Endothelial cell of umbilical vein (primary cell): ENCODE data around the gene NPC1L1. TPM values are rescaled to one million over a fixed set of nuclear protein-coding genes. Genes with fewer than 3 reads are reported as not detected.

Source experiments
- BruUV-seq: library from RNA; stranded (reverse); fragments of 400-500 nt; replicated peaks from 2 replicates; lab custom pipeline; 2021; lab: Mats Ljungman, UMichigan
- CTCF ChIA-PET: fragments of 300-600, 350-600 bp; sonication (Branson Sonifier 250); formaldehyde crosslinking; loops from one replicate; lab custom pipeline; 2021; ENCODE audit warnings: antibody characterized with exemption, inconsistent platforms; lab: Charles Lee
- POLR2A ChIA-PET: fragments of 300-600, 350-600 bp; sonication (Branson Sonifier 250); formaldehyde crosslinking; loops from one replicate; lab custom pipeline; 2021; ENCODE audit warnings: antibody characterized with exemption, inconsistent platforms; lab: Charles Lee
- DNase-seq: peaks from one replicate; pipeline ENCODE4 v3.0.0-alpha.2; 2011; ENCODE audit warnings: low read depth, low spot score
- FAIRE-seq: peaks from 2 replicates; lab custom pipeline; 2011; peaks lifted over from hg19 to GRCh38; lab: Jason Lieb, UNC
- H2AFZ ChIP-seq: 2 replicates; pipeline ENCODE4 v1.6.0; 2012; ENCODE audit warnings: low read depth, low read length, control low read depth, inconsistent platforms
- H3K27ac ChIP-seq: 2 replicates; pipeline ENCODE4 v1.5.1; 2011; ENCODE audit warnings: low read depth, mild to moderate bottlenecking, control low read depth, low read length, moderate library complexity; ENCODE audit not compliant: insufficient read depth
- H3K27me3 ChIP-seq, 2 experiments: 2 replicates each; pipeline versions ENCODE4 v1.6.0 to v1.6.1; 2011; ENCODE audit warnings: low read length in 2 of 2, mixed read lengths in 1 of 2; ENCODE audit not compliant: control insufficient read depth in 2 of 2, insufficient read depth in 2 of 2
- H3K36me3 ChIP-seq, 2 experiments: 2 replicates in 1 of 2; 3 replicates in 1 of 2; pipeline ENCODE4 v1.5.1; 2011; ENCODE audit warnings: low read length in 2 of 2, mild to moderate bottlenecking in 1 of 2, moderate library complexity in 1 of 2; ENCODE audit not compliant: control insufficient read depth in 2 of 2, insufficient read depth in 2 of 2; ENCODE audit errors: extremely low read depth in 1 of 2
- H3K4me1 ChIP-seq: 3 replicates; pipeline ENCODE4 v1.5.1; 2011; ENCODE audit warnings: mild to moderate bottlenecking, low read length; ENCODE audit not compliant: control insufficient read depth, insufficient read depth; ENCODE audit errors: extremely low read depth
- H3K4me2 ChIP-seq: 2 replicates; pipeline ENCODE4 v1.6.1; 2011; ENCODE audit warnings: low read length, control low read depth, mixed read lengths; ENCODE audit not compliant: insufficient read depth
- H3K4me3 ChIP-seq, 3 experiments: fragments of 200-600 bp in 1 of 3; sonication (generic), shearing (Covaris generic) in 1 of 3; replicated peaks in 1 of 3; 2 replicates each; pipeline ENCODE4 v1.5.1; 2011 to 2016; ENCODE audit warnings: control low read depth in 3 of 3, low read length in 3 of 3, mild to moderate bottlenecking in 2 of 3, inconsistent platforms in 1 of 3, low read depth in 1 of 3, moderate library complexity in 1 of 3; ENCODE audit not compliant: insufficient read depth in 1 of 3
- H3K79me2 ChIP-seq: 2 replicates; pipeline ENCODE4 v1.6.0; 2012; ENCODE audit warnings: low read length, inconsistent platforms; ENCODE audit not compliant: control insufficient read depth, insufficient read depth
- H3K9ac ChIP-seq: replicated peaks from 2 replicates; pipeline ENCODE3; 2011; ENCODE audit warnings: low read length, control low read depth; ENCODE audit not compliant: insufficient read depth; ENCODE audit errors: extremely low read depth
- H3K9me1 ChIP-seq: replicated peaks from 3 replicates; pipeline ENCODE4 v1.6.0; 2011; ENCODE audit warnings: mild to moderate bottlenecking, low read length; ENCODE audit not compliant: control insufficient read depth, insufficient read depth; ENCODE audit errors: extremely low read depth
- H3K9me3 ChIP-seq: replicated peaks from 2 replicates; pipeline ENCODE4 v1.5.1; 2012; ENCODE audit warnings: low read length, inconsistent platforms; ENCODE audit not compliant: control insufficient read depth, insufficient read depth
- H4K20me1 ChIP-seq: replicated peaks from 2 replicates; pipeline ENCODE3; 2011; ENCODE audit warnings: mild to moderate bottlenecking, low read length; ENCODE audit not compliant: control insufficient read depth, insufficient read depth; ENCODE audit errors: extremely low read depth
- EZH2 ChIP-seq: IDR thresholded peaks from 2 replicates; pipeline ENCODE4 v1.6.1; 2012; ENCODE audit warnings: borderline replicate concordance, low read depth, mild to moderate bottlenecking, moderate library complexity, low read length, inconsistent platforms; ENCODE audit not compliant: severe bottlenecking
- FOS ChIP-seq: IDR thresholded peaks from 2 replicates; pipeline ENCODE4 v1.6.1; 2011; ENCODE audit warnings: mild to moderate bottlenecking, low read length, moderate library complexity, borderline replicate concordance; ENCODE audit not compliant: insufficient read depth
- GATA2 ChIP-seq: IDR thresholded peaks from 2 replicates; pipeline ENCODE4 v1.7.0; 2011; ENCODE audit warnings: low read depth, mild to moderate bottlenecking, moderate library complexity, mixed read lengths, low read length; ENCODE audit not compliant: insufficient read length, insufficient read depth
- JUN ChIP-seq: IDR thresholded peaks from 2 replicates; pipeline ENCODE4 v1.6.1; 2011; ENCODE audit warnings: borderline replicate concordance, low read depth; ENCODE audit not compliant: insufficient read length, insufficient read depth
- MYC ChIP-seq: IDR thresholded peaks from one replicate; pipeline ENCODE4 v1.6.1; 2011; ENCODE audit warnings: mild to moderate bottlenecking, low read depth, low read length
- POLR2A ChIP-seq: IDR thresholded peaks from 2 replicates; pipeline ENCODE4 v1.6.1; 2012; ENCODE audit warnings: low read depth, mild to moderate bottlenecking, control low read depth, low read length
- POLR2AphosphoS5 ChIP-seq: IDR thresholded peaks from 2 replicates; pipeline ENCODE4 v1.6.1; 2012; ENCODE audit warnings: low read depth, mild to moderate bottlenecking, control low read depth, low read length, moderate library complexity; ENCODE audit not compliant: insufficient read depth
- dilution Hi-C: fragments of 300-500 bp; cut with MboI; formaldehyde crosslinking; loops from one replicate; pipeline ENCODE4 v1.15.0; 2019; ENCODE audit warnings: low sequenced_read_pairs; ENCODE audit not compliant: extremely low pct_ligation_motif_present
- intact Hi-C: fragments of 100-400 bp; cut with micrococcal nuclease; formaldehyde crosslinking; loops from one replicate; pipeline ENCODE4 v1.10.0; 2022
- polyA plus RNA-seq, 4 experiments: library from polyadenylated mRNA; depleted of rRNA in 3 of 4; stranded (reverse) in 3 of 4; unstranded in 1 of 4; fragments of >200 nt; gene quantifications; 2 replicates each; pipeline versions ENCODE4 v1.2.1 to v1.2.3, GENCODE V29; 2011 to 2012; ENCODE audit warnings: missing spikeins in 1 of 4
- total RNA-seq: library from RNA; stranded (reverse); gene quantifications from 2 replicates; pipeline ENCODE4 v1.2.3, GENCODE V29; 2021
- TF ChIP-seq, protein P1 (sequence below): IDR thresholded peaks from 2 replicates; pipeline ENCODE4 v1.6.1; 2011; ENCODE audit not compliant: insufficient read depth, insufficient read length
- TF ChIP-seq, protein P2 (sequence below), 2 donors: IDR thresholded peaks; 1 replicate in 1 of 2; 2 replicates in 1 of 2; pipeline ENCODE4 v1.5.1; 2011; ENCODE audit warnings: low read length in 2 of 2, mild to moderate bottlenecking in 2 of 2, moderate library complexity in 2 of 2, control low read depth in 1 of 2, inconsistent platforms in 1 of 2, low read depth in 1 of 2; ENCODE audit not compliant: insufficient read depth in 1 of 2; ENCODE audit errors: extremely low read depth in 1 of 2

The NPC1L1 gene
- total and polyA plus RNA-seq, 2 donors (not counting 3 experiments of a cell fraction or from before 2014, with no cell fraction given), result not detected

DNA sequence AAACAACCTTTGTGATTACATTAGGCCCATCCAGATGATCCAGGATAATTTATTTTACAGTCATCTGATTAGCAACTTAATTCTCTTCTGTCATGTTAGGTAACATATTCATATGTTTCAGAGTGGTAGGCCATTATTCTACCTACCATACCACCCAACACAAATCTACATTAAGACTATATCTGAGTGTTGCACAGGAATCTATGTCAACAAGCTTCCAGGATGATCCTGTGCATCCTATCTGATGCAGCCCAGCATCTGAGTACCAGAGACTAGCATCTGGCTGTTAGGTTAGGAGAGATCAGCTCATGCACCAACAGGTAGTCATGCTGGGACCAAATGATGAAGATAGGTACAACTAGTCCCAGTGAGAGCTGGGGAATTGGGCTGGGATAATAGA is 33.9 kb upstream of the NPC1L1 start:
- TF ChIP-seq, protein P1, sequence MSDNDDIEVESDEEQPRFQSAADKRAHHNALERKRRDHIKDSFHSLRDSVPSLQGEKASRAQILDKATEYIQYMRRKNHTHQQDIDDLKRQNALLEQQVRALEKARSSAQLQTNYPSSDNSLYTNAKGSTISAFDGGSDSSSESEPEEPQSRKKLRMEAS, result no peak
- TF ChIP-seq GATA2 (no peak), FOS (no peak), POLR2A (no peak), MYC (no peak), JUN (no peak), POLR2AphosphoS5 (no peak), EZH2 (no peak)
- TF ChIP-seq, protein P2, sequence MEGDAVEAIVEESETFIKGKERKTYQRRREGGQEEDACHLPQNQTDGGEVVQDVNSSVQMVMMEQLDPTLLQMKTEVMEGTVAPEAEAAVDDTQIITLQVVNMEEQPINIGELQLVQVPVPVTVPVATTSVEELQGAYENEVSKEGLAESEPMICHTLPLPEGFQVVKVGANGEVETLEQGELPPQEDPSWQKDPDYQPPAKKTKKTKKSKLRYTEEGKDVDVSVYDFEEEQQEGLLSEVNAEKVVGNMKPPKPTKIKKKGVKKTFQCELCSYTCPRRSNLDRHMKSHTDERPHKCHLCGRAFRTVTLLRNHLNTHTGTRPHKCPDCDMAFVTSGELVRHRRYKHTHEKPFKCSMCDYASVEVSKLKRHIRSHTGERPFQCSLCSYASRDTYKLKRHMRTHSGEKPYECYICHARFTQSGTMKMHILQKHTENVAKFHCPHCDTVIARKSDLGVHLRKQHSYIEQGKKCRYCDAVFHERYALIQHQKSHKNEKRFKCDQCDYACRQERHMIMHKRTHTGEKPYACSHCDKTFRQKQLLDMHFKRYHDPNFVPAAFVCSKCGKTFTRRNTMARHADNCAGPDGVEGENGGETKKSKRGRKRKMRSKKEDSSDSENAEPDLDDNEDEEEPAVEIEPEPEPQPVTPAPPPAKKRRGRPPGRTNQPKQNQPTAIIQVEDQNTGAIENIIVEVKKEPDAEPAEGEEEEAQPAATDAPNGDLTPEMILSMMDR (IDR thresholded peaks at IDR 0.05; ENCODE audit: extremely low read depth in 1 of 2, insufficient read depth in 1 of 2, low read depth in 1 of 2, low read length in 2 of 2), result no peak
- Histone ChIP-seq H3K9me1 (no peaks in the 10 kb centered on the region), H3K27ac (no peak overlapping the region), H3K4me1 (peaks cover 9% of the 10 kb centered on the region), H3K4me2 (no peak overlapping the region), H3K4me3 (no peak overlapping the region), H3K27me3 (no peaks in the 10 kb centered on the region), H3K9me3 (no peaks in the 10 kb centered on the region), H2AFZ (no peak overlapping the region), H3K79me2 (peaks cover 32% of the 10 kb centered on the region), H3K9ac (no peak overlapping the region), H4K20me1 (no peaks in the 10 kb centered on the region), H3K36me3 (peaks cover 24 to 26% of the 10 kb centered on the region in 2 experiments)
- intact Hi-C loops, result no loop called here
- no peak for FAIRE-seq
- dilution Hi-C loops, result no loop called here
- BruUV-seq, result no TSS peak
- POLR2A ChIA-PET, result no interaction called here
- DNase-seq, result no peak
- CTCF ChIA-PET, result interaction anchor here (1.6 to 1.7 kb wide), 2 partner anchors 10 to 561 kb away, joined by 4 to 6 read pairs; no protein-coding TSS in a partner anchor
